H1 (cell line): Measurements from ENCODE around the gene FCRL6. TPM values are rescaled to one million over a fixed set of nuclear protein-coding genes. Genes with fewer than 3 reads are reported as not detected.

Experiments used
- CTCF ChIA-PET: fragments of 300-600 bp; sonication (Branson Sonifier 250); formaldehyde crosslinking; loops from one replicate; lab custom pipeline; 2021; ENCODE audit not compliant: partially characterized antibody; lab: Charles Lee
- POLR2A ChIA-PET: fragments of 300-600 bp; sonication (Branson Sonifier 250); formaldehyde crosslinking; loops from one replicate; lab custom pipeline; 2021; ENCODE audit warnings: inconsistent platforms; ENCODE audit not compliant: partially characterized antibody; lab: Charles Lee
- DNase-seq, 2 experiments: peaks; one replicate each; pipeline versions ENCODE4 v3.0.0 to v3.0.0-alpha.2; 2010 to 2022; ENCODE audit warnings: low spot score in 2 of 2, low read depth in 1 of 2, mixed read lengths in 1 of 2
- FAIRE-seq: peaks from 2 replicates; lab custom pipeline; 2011; peaks lifted over from hg19 to GRCh38; lab: Jason Lieb, UNC
- H2AFZ ChIP-seq: 2 replicates; pipeline ENCODE4 v1.8.1; 2012; ENCODE audit warnings: low read length, inconsistent platforms
- H2AK5ac ChIP-seq: 2 replicates; pipeline ENCODE4 v1.6.1; 2013; ENCODE audit warnings: low read depth, low read length
- H2BK120ac ChIP-seq: replicated peaks from 2 replicates; pipeline ENCODE3; 2013; ENCODE audit warnings: low read depth, low read length, inconsistent platforms
- H2BK12ac ChIP-seq: 2 replicates; pipeline ENCODE4 v1.6.1; 2013; ENCODE audit warnings: low read depth, low read length
- H2BK15ac ChIP-seq: 2 replicates; pipeline ENCODE4 v1.6.1; 2013; ENCODE audit warnings: low read length
- H2BK20ac ChIP-seq: 2 replicates; pipeline ENCODE4 v1.6.1; 2013; ENCODE audit warnings: low read length
- H2BK5ac ChIP-seq: 2 replicates; pipeline ENCODE4 v1.6.1; 2013; ENCODE audit warnings: low read depth, low read length
- H3K14ac ChIP-seq: 2 replicates; pipeline ENCODE4 v1.6.1; 2013; ENCODE audit warnings: inconsistent platforms; ENCODE audit not compliant: insufficient read length
- H3K18ac ChIP-seq: 2 replicates; pipeline ENCODE4 v1.6.1; 2013; ENCODE audit warnings: low read length; ENCODE audit errors: extremely low read depth
- H3K23ac ChIP-seq: 2 replicates; pipeline ENCODE4 v1.6.1; 2013; ENCODE audit warnings: inconsistent platforms; ENCODE audit not compliant: insufficient read length
- H3K23me2 ChIP-seq: 2 replicates; pipeline ENCODE4 v1.6.1; 2013; ENCODE audit warnings: low read depth, low read length
- H3K27ac ChIP-seq: 2 replicates; pipeline ENCODE4 v1.6.1; 2011; ENCODE audit warnings: low read depth, low read length, inconsistent platforms
- H3K27me3 ChIP-seq, 4 experiments: replicated peaks in 1 of 4; 1 replicate in 1 of 4; 2 replicates in 3 of 4; pipeline versions ENCODE4 v1.6.1 to v1.8.1; 2011 to 2013; ENCODE audit warnings: low read length in 3 of 4, mild to moderate bottlenecking in 3 of 4, inconsistent platforms in 2 of 4, mixed read lengths in 2 of 4, moderate library complexity in 1 of 4; ENCODE audit not compliant: control insufficient read depth in 3 of 4, insufficient read depth in 3 of 4; ENCODE audit errors: extremely low read depth in 1 of 4
- H3K36me3 ChIP-seq, 4 experiments: 2 replicates each; pipeline versions ENCODE4 v1.6.1 to v1.8.1; 2011 to 2013; ENCODE audit warnings: mild to moderate bottlenecking in 4 of 4, low read length in 3 of 4, moderate library complexity in 2 of 4, control low read depth in 1 of 4, inconsistent platforms in 1 of 4; ENCODE audit not compliant: insufficient read depth in 4 of 4, control insufficient read depth in 2 of 4
- H3K4ac ChIP-seq: replicated peaks from 2 replicates; pipeline ENCODE3; 2013; ENCODE audit warnings: low read length, low read depth, mixed read lengths, inconsistent platforms; ENCODE audit not compliant: insufficient read length
- H3K4me1 ChIP-seq, 4 experiments: replicated peaks in 1 of 4; 1 replicate in 1 of 4; 2 replicates in 3 of 4; pipeline versions ENCODE4 v1.6.1 to v1.8.1; 2011 to 2013; ENCODE audit warnings: low read length in 3 of 4, inconsistent platforms in 2 of 4, mixed read lengths in 1 of 4; ENCODE audit not compliant: insufficient read depth in 4 of 4, control insufficient read depth in 3 of 4
- H3K4me2 ChIP-seq, 2 experiments: 2 replicates each; pipeline versions ENCODE4 v1.6.1 to v1.8.1; 2011 to 2013; ENCODE audit warnings: low read depth in 2 of 2, low read length in 2 of 2, control low read depth in 1 of 2, inconsistent platforms in 1 of 2, mild to moderate bottlenecking in 1 of 2; ENCODE audit not compliant: insufficient read depth in 1 of 2
- H3K4me3 ChIP-seq, 4 experiments: fragments of 200-600, 300-600 bp in 1 of 4; sonication (generic), shearing (Covaris generic), sonication (Bioruptor Twin) in 1 of 4; 2 replicates each; pipeline versions ENCODE4 v1.5.1 to v1.8.1; 2011 to 2016; ENCODE audit warnings: low read length in 4 of 4, low read depth in 3 of 4, control low read depth in 2 of 4, inconsistent platforms in 2 of 4, mild to moderate bottlenecking in 2 of 4, mixed read lengths in 1 of 4, moderate library complexity in 1 of 4; ENCODE audit not compliant: insufficient read depth in 2 of 4; ENCODE audit errors: extremely low read depth in 1 of 4
- H3K56ac ChIP-seq: replicated peaks from 2 replicates; pipeline ENCODE3; 2013; ENCODE audit warnings: low read depth, mild to moderate bottlenecking, mixed read lengths, low read length, inconsistent platforms; ENCODE audit not compliant: insufficient read length
- H3K79me1 ChIP-seq: 2 replicates; pipeline ENCODE4 v1.6.1; 2013; ENCODE audit warnings: low read depth, low read length, control low read depth
- H3K79me2 ChIP-seq, 2 experiments: 2 replicates each; pipeline versions ENCODE4 v1.6.1 to v1.8.1; 2012 to 2013; ENCODE audit warnings: low read length in 2 of 2, mild to moderate bottlenecking in 2 of 2, inconsistent platforms in 1 of 2; ENCODE audit not compliant: insufficient read depth in 2 of 2, control insufficient read depth in 1 of 2
- H3K9ac ChIP-seq, 4 experiments: replicated peaks in 1 of 4; 1 replicate in 1 of 4; 2 replicates in 3 of 4; pipeline versions ENCODE4 v1.6.1 to v1.8.1; 2011 to 2013; ENCODE audit warnings: low read depth in 3 of 4, low read length in 3 of 4, control low read depth in 2 of 4, mild to moderate bottlenecking in 2 of 4, moderate library complexity in 2 of 4, inconsistent platforms in 1 of 4; ENCODE audit errors: extremely low read depth in 1 of 4
- H3K9me3 ChIP-seq, 2 experiments: 2 replicates each; pipeline versions ENCODE4 v1.6.1 to v1.8.1; 2012 to 2013; ENCODE audit warnings: mild to moderate bottlenecking in 2 of 2, moderate library complexity in 2 of 2, control low read depth in 1 of 2, inconsistent platforms in 1 of 2, low read depth in 1 of 2, low read length in 1 of 2, mixed read lengths in 1 of 2; ENCODE audit not compliant: insufficient read depth in 2 of 2
- H4K20me1 ChIP-seq, 2 experiments: replicated peaks in 1 of 2; 2 replicates each; pipeline versions ENCODE3 to v1.8.1; 2011 to 2013; ENCODE audit warnings: inconsistent platforms in 2 of 2, low read length in 2 of 2, mild to moderate bottlenecking in 1 of 2; ENCODE audit not compliant: insufficient read depth in 2 of 2, control insufficient read depth in 1 of 2
- H4K5ac ChIP-seq: 2 replicates; pipeline ENCODE4 v1.6.1; 2013; ENCODE audit warnings: low read length, low read depth, mixed read lengths, inconsistent platforms; ENCODE audit not compliant: insufficient read length
- H4K8ac ChIP-seq: 2 replicates; pipeline ENCODE4 v1.8.0; 2013; ENCODE audit warnings: mild to moderate bottlenecking, moderate library complexity, low read length, inconsistent platforms; ENCODE audit not compliant: insufficient read depth; ENCODE audit errors: extremely low read depth
- H4K91ac ChIP-seq: replicated peaks from 2 replicates; pipeline ENCODE3; 2013; ENCODE audit warnings: low read length, mixed read lengths, inconsistent platforms; ENCODE audit not compliant: insufficient read length
- ASH2L ChIP-seq: fragments of 200-600, 300-600 bp; sonication (generic); IDR thresholded peaks from one replicate; pipeline ENCODE4 v1.7.1; 2017; ENCODE audit warnings: low read length
- POLR2A ChIP-seq, 2 experiments: IDR thresholded peaks; 1 replicate in 1 of 2; 2 replicates in 1 of 2; pipeline ENCODE4 v1.6.1; 2011; ENCODE audit warnings: low read depth in 2 of 2, low read length in 2 of 2, mild to moderate bottlenecking in 2 of 2; ENCODE audit errors: control extremely low read depth in 1 of 2
- WGBS, 2 experiments: shearing (Covaris generic) in 1 of 2; methylation state at CpG; one replicate each; pipeline versions ENCODE4 v1.1.6 to v1.1.7; 2013 to 2015; ENCODE audit warnings: low lambda C conversion rate in 2 of 2, mixed read lengths in 2 of 2, inconsistent platforms in 1 of 2, low coverage in 1 of 2, missing lambda C conversion rate in 1 of 2; ENCODE audit not compliant: insufficient replicate concordance in 2 of 2, insufficient coverage in 1 of 2, insufficient read length in 1 of 2; ENCODE audit errors: extremely low coverage in 1 of 2, missing lambda C conversion rate in 1 of 2; 5-methylcytosine and 5-hydroxymethylcytosine counted together
- polyA plus RNA-seq, 7 experiments: library from polyadenylated mRNA; depleted of rRNA in 3 of 7; stranded (reverse) in 5 of 7; unstranded in 2 of 7; fragments of >200 nt in 5 of 7; fragments of 200-250 nt in 2 of 7; gene quantifications; 1 replicate in 5 of 7; 2 replicates in 1 of 7; 4 replicates in 1 of 7; pipeline versions ENCODE4 v1.2.1 to v1.2.3, GENCODE V29; 2011 to 2013; ENCODE audit warnings: missing spikeins in 2 of 7, mixed read lengths in 2 of 7
- total RNA-seq: library from RNA; stranded (reverse); fragmentation: NEBNext Ultra II Directional; extraction: Animal tissue kit (Norgen Biotek cat#: 25700); gene quantifications from 2 replicates; pipeline ENCODE4 v1.2.1, GENCODE V29; 2021
- TF ChIP-seq, protein P1 (sequence below): IDR thresholded peaks from 2 replicates; pipeline ENCODE4 v1.6.1; 2011; ENCODE audit warnings: low read depth, mild to moderate bottlenecking, low read length; ENCODE audit not compliant: insufficient read depth
- TF ChIP-seq, protein P2 (sequence below): IDR thresholded peaks from 2 replicates; pipeline ENCODE4 v1.6.1; 2011; ENCODE audit warnings: low read length, improper control_type of control experiment

FCRL6 gene
- total and polyA plus RNA-seq, 2 of the 8 experiments (the other 6 are each of a cell fraction or from before 2014, with no cell fraction given) = not detected

DNA sequence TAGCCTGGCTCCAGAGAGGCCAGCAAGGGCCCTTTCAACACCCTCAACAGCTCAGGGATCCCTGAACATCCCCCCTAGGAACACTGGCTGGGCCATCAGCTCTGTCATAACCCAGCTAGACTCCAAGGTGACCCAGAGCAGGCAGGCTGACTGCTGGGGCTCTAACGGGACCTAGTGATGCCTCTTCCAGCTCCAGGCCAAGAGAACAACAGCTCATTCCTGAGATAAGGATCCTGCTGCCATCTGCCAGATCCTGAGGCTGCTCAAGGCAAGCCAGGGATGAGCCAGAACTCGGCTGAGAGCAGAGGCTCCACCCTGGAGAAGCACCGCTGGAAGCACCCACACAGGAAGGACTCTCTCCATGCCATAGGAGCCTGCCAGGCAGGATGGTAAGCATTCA, 58.3 kb downstream of the FCRL6 start:
- no peak for FAIRE-seq
- H2BK120ac ChIP-seq = no peak overlapping the region
- no peak for DNase-seq
- H2BK15ac ChIP-seq = no peak overlapping the region
- no peak overlapping the region for H3K14ac ChIP-seq
- no peak overlapping the region for H3K9ac ChIP-seq
- no peak overlapping the region for H3K18ac ChIP-seq
- no peaks in the 10 kb centered on the region for H3K36me3 ChIP-seq
- H3K27ac ChIP-seq = no peak overlapping the region
- WGBS, 2 experiments = 83% methylated on average over 3 of the region's 3 CpGs; no CpG with 5 or more reads in 1 of the 2 experiments
- H3K79me1 ChIP-seq = no peaks in the 10 kb centered on the region
- no peak overlapping the region for H3K4ac ChIP-seq
- H3K4me2 ChIP-seq = no peak overlapping the region
- H3K56ac ChIP-seq = no peak overlapping the region
- peaks cover 0 to 10% (median 8%) of the 10 kb centered on the region in 4 experiments; a peak in 6 of 7 replicates for H3K27me3 ChIP-seq
- H3K4me3 ChIP-seq = no peak overlapping the region
- H4K8ac ChIP-seq = no peak overlapping the region
- no peak overlapping the region for H2BK20ac ChIP-seq
- no peak overlapping the region for H3K23ac ChIP-seq
- H3K4me1 ChIP-seq = peaks cover 0 to 2% (median 0%) of the 10 kb centered on the region in 4 experiments; a peak in 2 of 7 replicates
- H4K5ac ChIP-seq = no peak overlapping the region
- CTCF ChIA-PET = interaction anchor here (1.0 to 14.8 kb wide), 5 partner anchors 9 to 147 kb away, joined by 4 to 111 read pairs (median 10); no protein-coding TSS in a partner anchor
- H4K91ac ChIP-seq = no peak overlapping the region
- no peak overlapping the region for H2AFZ ChIP-seq
- H3K23me2 ChIP-seq = no peaks in the 10 kb centered on the region
- H2BK5ac ChIP-seq = no peak overlapping the region
- no peak overlapping the region for H2AK5ac ChIP-seq
- H3K79me2 ChIP-seq = no peaks in the 10 kb centered on the region
- POLR2A ChIA-PET = interaction anchor here (0.6 kb wide), 1 partner anchor 742 kb away, joined by 3 read pairs; no protein-coding TSS in a partner anchor
- peak overlapping the region; percentile 0; the same call in 1 of the 2 replicates for H2BK12ac ChIP-seq
- no peaks in the 10 kb centered on the region for H4K20me1 ChIP-seq
- no peaks in the 10 kb centered on the region; a peak in 1 of 4 replicates for H3K9me3 ChIP-seq
- TF ChIP-seq ASH2L (no peak), POLR2A (IDR thresholded peaks at IDR 0.05; ENCODE audit: control extremely low read depth in 1 of 2, low read depth in 2 of 2, low read length in 2 of 2) (no peak)
- TF ChIP-seq, protein P1, sequence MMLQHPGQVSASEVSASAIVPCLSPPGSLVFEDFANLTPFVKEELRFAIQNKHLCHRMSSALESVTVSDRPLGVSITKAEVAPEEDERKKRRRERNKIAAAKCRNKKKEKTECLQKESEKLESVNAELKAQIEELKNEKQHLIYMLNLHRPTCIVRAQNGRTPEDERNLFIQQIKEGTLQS = no peak
- TF ChIP-seq, protein P2, sequence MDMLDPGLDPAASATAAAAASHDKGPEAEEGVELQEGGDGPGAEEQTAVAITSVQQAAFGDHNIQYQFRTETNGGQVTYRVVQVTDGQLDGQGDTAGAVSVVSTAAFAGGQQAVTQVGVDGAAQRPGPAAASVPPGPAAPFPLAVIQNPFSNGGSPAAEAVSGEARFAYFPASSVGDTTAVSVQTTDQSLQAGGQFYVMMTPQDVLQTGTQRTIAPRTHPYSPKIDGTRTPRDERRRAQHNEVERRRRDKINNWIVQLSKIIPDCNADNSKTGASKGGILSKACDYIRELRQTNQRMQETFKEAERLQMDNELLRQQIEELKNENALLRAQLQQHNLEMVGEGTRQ = no peak
